Measurements from ENCODE around the gene GPHB5.

DNA sequence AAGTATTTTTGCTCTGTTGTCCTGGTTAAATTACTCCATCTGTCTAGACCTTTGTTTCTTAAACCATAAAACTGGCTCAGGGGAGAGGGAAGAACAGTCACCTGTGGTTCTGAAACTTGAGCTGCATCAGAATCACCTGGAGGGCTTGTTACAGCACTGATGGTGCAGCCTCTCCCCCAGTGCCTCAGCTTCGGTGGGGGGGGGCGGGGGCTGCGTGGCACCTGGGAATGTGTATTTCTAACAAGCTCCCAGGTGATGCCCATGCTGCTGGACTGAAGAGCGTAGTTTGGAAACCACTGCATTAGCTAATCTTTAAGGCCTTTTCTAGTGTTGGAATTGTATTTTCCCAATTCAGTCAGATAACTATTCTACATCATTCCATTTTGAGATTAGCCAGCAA lies 42.7 kb downstream of the GPHB5 start:
- TF ChIP-seq, protein P1, sequence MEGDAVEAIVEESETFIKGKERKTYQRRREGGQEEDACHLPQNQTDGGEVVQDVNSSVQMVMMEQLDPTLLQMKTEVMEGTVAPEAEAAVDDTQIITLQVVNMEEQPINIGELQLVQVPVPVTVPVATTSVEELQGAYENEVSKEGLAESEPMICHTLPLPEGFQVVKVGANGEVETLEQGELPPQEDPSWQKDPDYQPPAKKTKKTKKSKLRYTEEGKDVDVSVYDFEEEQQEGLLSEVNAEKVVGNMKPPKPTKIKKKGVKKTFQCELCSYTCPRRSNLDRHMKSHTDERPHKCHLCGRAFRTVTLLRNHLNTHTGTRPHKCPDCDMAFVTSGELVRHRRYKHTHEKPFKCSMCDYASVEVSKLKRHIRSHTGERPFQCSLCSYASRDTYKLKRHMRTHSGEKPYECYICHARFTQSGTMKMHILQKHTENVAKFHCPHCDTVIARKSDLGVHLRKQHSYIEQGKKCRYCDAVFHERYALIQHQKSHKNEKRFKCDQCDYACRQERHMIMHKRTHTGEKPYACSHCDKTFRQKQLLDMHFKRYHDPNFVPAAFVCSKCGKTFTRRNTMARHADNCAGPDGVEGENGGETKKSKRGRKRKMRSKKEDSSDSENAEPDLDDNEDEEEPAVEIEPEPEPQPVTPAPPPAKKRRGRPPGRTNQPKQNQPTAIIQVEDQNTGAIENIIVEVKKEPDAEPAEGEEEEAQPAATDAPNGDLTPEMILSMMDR (IDR thresholded peaks at IDR 0.05; ENCODE audit: borderline replicate concordance, extremely low read depth, low read length, poor library complexity, severe bottlenecking): no peak
- TF ChIP-seq EZH2 (IDR thresholded peaks at IDR 0.05; ENCODE audit: borderline replicate concordance, low read depth, low read length, severe bottlenecking): no peak
